Lower leg skin (tissue), 4 donors: ENCODE results near the gene FGF19. TPM values are rescaled to one million over a fixed set of nuclear protein-coding genes. Genes with fewer than 3 reads are reported as not detected.

Source experiments
- DNase-seq, 2 donors: peaks; one replicate each; pipeline ENCODE4 v3.0.0-alpha.2; 2019; ENCODE audit warnings: low spot score in 2 of 2
- H3K4me3 ChIP-seq: fragments of 200-600 bp; sonication (generic); 2 replicates; pipeline ENCODE4 v1.5.1; 2017; ENCODE audit warnings: mild to moderate bottlenecking, low read depth; ENCODE audit not compliant: poor library complexity, severe bottlenecking
- POLR2A ChIP-seq, 2 donors: fragments of 450-650 bp; IDR thresholded peaks; one replicate each; pipeline ENCODE4 v1.6.1; 2016 to 2017; ENCODE audit warnings: antibody characterized with exemption in 2 of 2, mild to moderate bottlenecking in 1 of 2, moderate library complexity in 1 of 2
- WGBS, 2 donors: methylation state at CpG; one replicate each; pipeline ENCODE4 v1.1.5; 2018; 5-methylcytosine and 5-hydroxymethylcytosine counted together
- intact Hi-C: fragments of 100-400 bp; cut with DNase I; formaldehyde crosslinking; loops from one replicate; pipeline ENCODE4 v1.15.0; 2023; ENCODE audit warnings: low total_unique reads
- total RNA-seq, 4 donors: library from RNA; depleted of rRNA; stranded (reverse); fragments of >200 nt; gene quantifications; one replicate each; pipeline ENCODE4 v1.1.0, GENCODE V29; 2016
- TF ChIP-seq, protein P1 (sequence below), 3 donors: fragments of 450-650 bp; IDR thresholded peaks; one replicate each; pipeline ENCODE4 v1.5.1; 2016; ENCODE audit warnings: antibody characterized with exemption in 3 of 3, mild to moderate bottlenecking in 3 of 3, moderate library complexity in 2 of 3

The FGF19 gene
- total RNA-seq, 4 donors from 2014 or later = not detected

DNA sequence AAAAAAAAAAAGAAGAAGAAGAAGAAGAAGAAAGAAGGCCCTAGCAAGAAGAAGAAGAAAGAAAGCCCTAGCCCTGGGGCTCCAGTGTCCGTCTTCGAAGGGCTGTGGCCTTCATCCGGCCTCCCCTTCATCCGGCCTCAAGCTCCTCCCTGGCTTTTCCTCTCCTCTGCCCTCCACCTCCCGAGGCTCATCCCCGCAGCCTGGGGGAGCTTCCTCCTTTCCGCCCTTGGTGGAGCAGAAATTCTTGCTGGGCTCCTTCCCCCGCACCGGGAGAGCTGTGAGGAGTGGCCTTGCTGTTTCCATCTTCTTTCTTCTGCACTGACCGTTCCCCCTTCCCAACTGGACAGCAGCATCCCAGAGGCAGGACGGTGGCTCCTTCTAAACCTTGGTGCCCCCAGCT is 19.2 kb downstream of the FGF19 start:
- TF ChIP-seq, protein P1, sequence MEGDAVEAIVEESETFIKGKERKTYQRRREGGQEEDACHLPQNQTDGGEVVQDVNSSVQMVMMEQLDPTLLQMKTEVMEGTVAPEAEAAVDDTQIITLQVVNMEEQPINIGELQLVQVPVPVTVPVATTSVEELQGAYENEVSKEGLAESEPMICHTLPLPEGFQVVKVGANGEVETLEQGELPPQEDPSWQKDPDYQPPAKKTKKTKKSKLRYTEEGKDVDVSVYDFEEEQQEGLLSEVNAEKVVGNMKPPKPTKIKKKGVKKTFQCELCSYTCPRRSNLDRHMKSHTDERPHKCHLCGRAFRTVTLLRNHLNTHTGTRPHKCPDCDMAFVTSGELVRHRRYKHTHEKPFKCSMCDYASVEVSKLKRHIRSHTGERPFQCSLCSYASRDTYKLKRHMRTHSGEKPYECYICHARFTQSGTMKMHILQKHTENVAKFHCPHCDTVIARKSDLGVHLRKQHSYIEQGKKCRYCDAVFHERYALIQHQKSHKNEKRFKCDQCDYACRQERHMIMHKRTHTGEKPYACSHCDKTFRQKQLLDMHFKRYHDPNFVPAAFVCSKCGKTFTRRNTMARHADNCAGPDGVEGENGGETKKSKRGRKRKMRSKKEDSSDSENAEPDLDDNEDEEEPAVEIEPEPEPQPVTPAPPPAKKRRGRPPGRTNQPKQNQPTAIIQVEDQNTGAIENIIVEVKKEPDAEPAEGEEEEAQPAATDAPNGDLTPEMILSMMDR (IDR thresholded peaks at IDR 0.05) = no peak
- TF ChIP-seq POLR2A (IDR thresholded peaks at IDR 0.05) = no peak
- intact Hi-C loops = loop anchor here (5.0 to 10.0 kb wide), 2 partner anchors 228 to 510 kb away; no protein-coding TSS in a partner anchor
- 73 to 86% methylated on average over 10 to 11 of the region's 11 CpGs for WGBS, 2 donors
- H3K4me3 ChIP-seq = no peak overlapping the region
- DNase-seq = no peak

DNA sequence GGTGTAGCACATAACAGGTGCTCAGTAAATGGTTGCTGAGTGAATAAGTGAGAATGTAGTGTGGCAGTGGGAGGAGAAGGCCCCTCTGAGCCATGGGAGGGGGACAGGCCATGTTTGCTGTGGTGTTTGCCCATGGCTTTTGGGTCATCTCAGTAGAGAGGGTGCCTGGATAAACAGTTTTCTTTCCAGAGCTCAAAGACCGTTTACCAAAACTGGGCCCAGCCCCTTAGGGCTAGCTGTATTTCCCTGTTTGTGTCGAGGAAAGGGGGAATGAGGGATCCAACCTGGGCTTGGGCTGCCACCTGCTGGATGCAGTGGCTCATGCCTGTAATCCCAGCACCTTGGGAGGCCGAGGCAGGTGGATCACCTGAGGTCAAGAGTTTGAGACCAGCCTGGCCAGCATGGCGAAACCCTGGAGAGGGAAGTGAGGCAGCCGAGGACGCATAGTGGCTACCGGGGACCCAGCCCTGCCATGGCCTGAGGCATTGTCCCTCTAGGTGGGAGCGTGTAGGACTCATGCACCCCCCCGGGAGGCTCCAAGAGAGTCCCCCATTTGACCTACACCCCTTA is 20.0 kb downstream of the FGF19 start:
- DNase-seq = no peak
- TF ChIP-seq, protein P1 (IDR thresholded peaks at IDR 0.05) = no peak
- TF ChIP-seq POLR2A (IDR thresholded peaks at IDR 0.05) = no peak
- WGBS, 2 donors = 58 to 79% methylated on average over 8 of the region's 9 CpGs
- no peak overlapping the region for H3K4me3 ChIP-seq
- intact Hi-C loops = loop anchor here (10.0 kb wide), 1 partner anchor 511 kb away; no protein-coding TSS in a partner anchor

DNA sequence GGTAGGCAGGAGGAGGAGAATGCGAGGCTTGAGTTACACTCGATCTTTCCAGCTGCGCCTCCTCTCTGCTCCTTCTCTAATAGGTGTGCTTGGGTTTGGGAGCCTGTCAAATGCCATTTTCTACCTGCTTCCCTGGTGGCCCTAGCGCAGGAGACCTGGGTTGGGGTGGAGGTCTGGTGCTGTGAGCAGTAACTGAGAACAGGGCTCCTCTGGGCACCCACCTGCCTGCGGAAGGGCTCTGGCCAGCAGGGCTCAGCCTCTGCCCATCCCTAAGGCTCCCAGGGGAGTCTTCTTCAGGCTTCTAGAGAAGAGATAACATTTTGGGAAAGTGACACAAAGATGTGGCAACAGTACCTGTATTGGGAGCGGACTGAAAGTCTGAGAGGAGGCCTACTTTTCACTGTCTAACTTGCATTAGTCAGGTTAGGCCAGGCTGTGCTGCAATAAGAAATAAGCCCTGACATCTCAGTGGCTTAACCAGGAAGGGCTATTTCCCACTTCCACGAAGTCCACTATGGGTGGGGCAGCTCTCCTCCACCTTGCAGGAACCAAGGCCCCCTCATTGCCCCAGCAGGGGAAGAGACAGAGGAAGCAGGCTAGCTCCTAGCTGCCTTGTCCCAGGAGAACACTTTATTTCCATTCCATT is 21.0 kb downstream of the FGF19 start:
- 83 to 85% methylated on average over 7 of the region's 7 CpGs for WGBS, 2 donors
- H3K4me3 ChIP-seq = no peak overlapping the region
- TF ChIP-seq POLR2A (IDR thresholded peaks at IDR 0.05) = no peak
- TF ChIP-seq, protein P1 (IDR thresholded peaks at IDR 0.05) = no peak
- no peak for DNase-seq
- intact Hi-C loops = loop anchor here (10.0 kb wide), 1 partner anchor 512 kb away; no protein-coding TSS in a partner anchor

DNA sequence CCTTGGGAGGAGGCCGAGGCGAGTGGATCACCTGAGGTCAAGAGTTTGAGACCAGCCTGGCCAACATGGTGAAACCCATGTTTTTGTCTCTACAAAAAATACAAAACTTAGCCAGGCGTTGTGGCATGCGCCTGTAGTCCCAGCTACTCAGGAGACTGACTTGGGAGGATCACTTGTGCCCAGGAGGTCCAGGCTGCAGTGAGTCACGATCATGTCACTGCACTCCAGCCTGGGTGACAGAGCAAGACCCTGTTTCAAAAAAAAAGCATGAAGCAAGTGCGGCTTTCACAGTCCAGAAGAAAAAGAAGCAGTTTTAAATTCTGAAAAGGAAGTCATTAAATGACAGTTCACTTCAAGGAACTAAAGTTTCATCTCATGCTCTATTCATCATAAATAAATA is 21.6 kb downstream of the FGF19 start:
- H3K4me3 ChIP-seq = no peak overlapping the region
- DNase-seq = no peak
- intact Hi-C loops = loop anchor here (10.0 kb wide), 1 partner anchor 513 kb away; no protein-coding TSS in a partner anchor
- whole genome bisulfite sequencing, 2 donors = 83 to 86% methylated on average over 6 of the region's 6 CpGs
- TF ChIP-seq, protein P1 (IDR thresholded peaks at IDR 0.05) = no peak
- TF ChIP-seq POLR2A (IDR thresholded peaks at IDR 0.05) = no peak

DNA sequence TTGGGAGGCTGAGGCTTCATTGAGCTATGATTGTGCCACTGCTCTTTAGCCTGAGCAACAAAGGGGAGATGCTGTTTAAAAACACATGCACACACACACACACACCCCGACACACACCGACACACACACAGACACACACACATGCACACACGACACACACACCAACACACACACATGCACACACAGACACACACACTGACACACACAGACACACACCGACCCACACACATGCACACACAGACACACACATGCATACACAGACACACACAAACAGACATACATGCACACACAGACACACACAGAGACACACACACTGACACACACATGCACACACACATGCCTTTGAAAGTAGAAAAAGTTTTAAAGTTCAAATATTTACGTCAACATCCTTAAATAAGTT is 23.1 kb downstream of the FGF19 start:
- WGBS, 2 donors = 93% methylated on average over 5 of the region's 5 CpGs
- TF ChIP-seq POLR2A (IDR thresholded peaks at IDR 0.05) = no peak
- TF ChIP-seq, protein P1 (IDR thresholded peaks at IDR 0.05) = no peak
- no peak overlapping the region for H3K4me3 ChIP-seq
- intact Hi-C loops = loop anchor here (10.0 kb wide), 1 partner anchor 514 kb away; no protein-coding TSS in a partner anchor
- DNase-seq = no peak
